ENCODE data around the gene TMEM186.

The TMEM186 gene

DNA sequence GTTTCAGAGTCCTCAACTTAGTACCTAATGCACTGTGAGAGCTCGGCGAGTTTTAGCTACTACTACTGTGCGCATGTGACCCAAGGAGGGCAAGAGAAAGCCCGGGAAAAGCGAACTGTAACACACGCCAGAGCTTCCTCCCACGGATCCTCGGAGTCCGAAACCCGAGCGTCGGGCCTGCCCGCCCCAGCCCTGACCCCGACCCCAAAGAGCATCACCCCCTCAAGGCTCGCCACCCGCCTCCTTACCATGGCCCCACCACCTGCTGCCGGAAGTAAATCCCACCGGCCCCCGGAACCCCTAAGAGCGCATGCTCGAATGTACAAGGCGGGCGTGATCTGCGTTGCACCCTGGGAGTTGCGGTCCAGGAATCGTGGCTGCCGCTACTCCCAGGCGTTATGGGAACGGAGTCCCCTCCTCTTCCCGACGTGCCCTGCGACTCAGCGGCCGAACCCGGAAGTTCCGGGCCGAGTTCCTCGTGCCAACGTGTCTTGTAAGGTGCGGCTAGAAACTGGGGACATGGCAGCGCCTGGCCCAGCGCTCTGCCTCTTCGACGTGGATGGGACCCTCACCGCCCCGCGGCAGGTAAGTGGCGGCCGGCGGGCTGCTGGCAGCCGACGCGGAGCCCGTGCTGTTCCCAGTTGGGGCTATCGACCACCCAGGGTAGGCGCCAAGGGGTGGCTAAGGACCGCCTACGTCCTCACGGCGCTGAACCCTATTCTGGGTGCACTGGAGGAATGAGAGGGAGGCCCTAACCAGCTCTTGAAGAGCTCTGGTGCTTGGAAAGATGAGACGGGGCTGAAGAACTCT is at the start of gene TMEM186, which contains the start of gene PMM2:
Gene TMEM186 (minus strand): TSS at position 276 of the 810 bp plus-strand sequence. CDS start 25 bp downstream, at position 251.
Gene PMM2 (plus strand): TSS at position 476 of the 810 bp plus-strand sequence. CDS start 44 bp downstream, at position 520.
- peak; percentile 98 for ATAC-seq
- TF ChIP-seq GLIS3 (CRISPR knock-in tag; IDR thresholded peaks at IDR 0.05) (no peak), ZFP3 (CRISPR knock-in tag; IDR thresholded peaks at IDR 0.05) (0 out of 2 replicates have a peak, but pooled peaks have one; percentile 17), OSR1 (CRISPR knock-in tag; IDR thresholded peaks at IDR 0.05) (no peak), ISL1 (CRISPR knock-in tag; IDR thresholded peaks at IDR 0.05) (no peak), RARB (CRISPR knock-in tag; IDR thresholded peaks at IDR 0.05) (no peak), ESRRG (CRISPR knock-in tag; IDR thresholded peaks at IDR 0.05) (no peak), BACH2 (CRISPR knock-in tag; IDR thresholded peaks at IDR 0.05; ENCODE audit: borderline replicate concordance) (no peak)

DNA sequence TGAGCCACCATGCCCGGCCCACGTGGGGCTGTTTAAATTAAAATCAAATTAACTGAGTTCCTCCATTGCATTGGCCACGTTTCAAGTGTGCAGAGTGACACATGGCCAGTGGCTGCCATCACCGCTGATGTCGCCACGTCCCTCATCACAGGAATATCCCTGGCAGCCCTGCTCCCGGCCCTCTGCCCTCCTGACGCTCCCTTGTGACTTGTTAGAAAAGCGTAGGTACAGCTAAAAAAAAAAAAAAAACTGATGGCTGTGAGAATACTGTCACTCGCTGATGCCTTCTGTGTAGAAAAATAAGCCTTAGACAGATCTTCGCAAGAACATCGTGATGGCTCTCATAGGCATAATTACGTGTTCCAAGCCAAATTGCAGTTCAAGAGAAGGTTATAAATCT is 49.7 kb upstream of the TMEM186 start:
- no peak for TF ChIP-seq ARNTL (CRISPR knock-in tag; IDR thresholded peaks at IDR 0.05; ENCODE audit: borderline replicate concordance, low read depth)
- no peak for TF ChIP-seq ZC3H10 (CRISPR knock-in tag; IDR thresholded peaks at IDR 0.05)
- no peak for TF ChIP-seq ZNF70 (CRISPR knock-in tag; IDR thresholded peaks at IDR 0.05)
- TF ChIP-seq PPARA (CRISPR knock-in tag; IDR thresholded peaks at IDR 0.05; ENCODE audit: borderline replicate concordance): no peak
- TF ChIP-seq ISL1 (CRISPR knock-in tag; IDR thresholded peaks at IDR 0.05): no peak
- TF ChIP-seq TSHZ2 (CRISPR knock-in tag; IDR thresholded peaks at IDR 0.05): no peak
- no peak for TF ChIP-seq RARB (CRISPR knock-in tag; IDR thresholded peaks at IDR 0.05)
- TF ChIP-seq, protein P1, sequence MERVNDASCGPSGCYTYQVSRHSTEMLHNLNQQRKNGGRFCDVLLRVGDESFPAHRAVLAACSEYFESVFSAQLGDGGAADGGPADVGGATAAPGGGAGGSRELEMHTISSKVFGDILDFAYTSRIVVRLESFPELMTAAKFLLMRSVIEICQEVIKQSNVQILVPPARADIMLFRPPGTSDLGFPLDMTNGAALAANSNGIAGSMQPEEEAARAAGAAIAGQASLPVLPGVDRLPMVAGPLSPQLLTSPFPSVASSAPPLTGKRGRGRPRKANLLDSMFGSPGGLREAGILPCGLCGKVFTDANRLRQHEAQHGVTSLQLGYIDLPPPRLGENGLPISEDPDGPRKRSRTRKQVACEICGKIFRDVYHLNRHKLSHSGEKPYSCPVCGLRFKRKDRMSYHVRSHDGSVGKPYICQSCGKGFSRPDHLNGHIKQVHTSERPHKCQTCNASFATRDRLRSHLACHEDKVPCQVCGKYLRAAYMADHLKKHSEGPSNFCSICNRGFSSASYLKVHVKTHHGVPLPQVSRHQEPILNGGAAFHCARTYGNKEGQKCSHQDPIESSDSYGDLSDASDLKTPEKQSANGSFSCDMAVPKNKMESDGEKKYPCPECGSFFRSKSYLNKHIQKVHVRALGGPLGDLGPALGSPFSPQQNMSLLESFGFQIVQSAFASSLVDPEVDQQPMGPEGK (CRISPR knock-in tag; IDR thresholded peaks at IDR 0.05; ENCODE audit: borderline replicate concordance): no peak
- no peak for TF ChIP-seq TOX (CRISPR knock-in tag; IDR thresholded peaks at IDR 0.05; ENCODE audit: borderline replicate concordance)
- TF ChIP-seq CSDC2 (CRISPR knock-in tag; IDR thresholded peaks at IDR 0.05): no peak
- no peak for TF ChIP-seq SNAI2 (CRISPR knock-in tag; IDR thresholded peaks at IDR 0.05)
- TF ChIP-seq ESRRG (CRISPR knock-in tag; IDR thresholded peaks at IDR 0.05): no peak
- no peak for TF ChIP-seq POU6F1 (CRISPR knock-in tag; IDR thresholded peaks at IDR 0.05; ENCODE audit: borderline replicate concordance, low read depth)
- TF ChIP-seq ZNF8 (CRISPR knock-in tag; IDR thresholded peaks at IDR 0.05): no peak
- TF ChIP-seq ZFP30 (CRISPR knock-in tag; IDR thresholded peaks at IDR 0.05): no peak
- TF ChIP-seq, protein P2, sequence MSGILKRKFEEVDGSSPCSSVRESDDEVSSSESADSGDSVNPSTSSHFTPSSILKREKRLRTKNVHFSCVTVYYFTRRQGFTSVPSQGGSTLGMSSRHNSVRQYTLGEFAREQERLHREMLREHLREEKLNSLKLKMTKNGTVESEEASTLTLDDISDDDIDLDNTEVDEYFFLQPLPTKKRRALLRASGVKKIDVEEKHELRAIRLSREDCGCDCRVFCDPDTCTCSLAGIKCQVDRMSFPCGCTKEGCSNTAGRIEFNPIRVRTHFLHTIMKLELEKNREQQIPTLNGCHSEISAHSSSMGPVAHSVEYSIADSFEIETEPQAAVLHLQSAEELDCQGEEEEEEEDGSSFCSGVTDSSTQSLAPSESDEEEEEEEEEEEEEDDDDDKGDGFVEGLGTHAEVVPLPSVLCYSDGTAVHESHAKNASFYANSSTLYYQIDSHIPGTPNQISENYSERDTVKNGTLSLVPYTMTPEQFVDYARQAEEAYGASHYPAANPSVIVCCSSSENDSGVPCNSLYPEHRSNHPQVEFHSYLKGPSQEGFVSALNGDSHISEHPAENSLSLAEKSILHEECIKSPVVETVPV (CRISPR knock-in tag; IDR thresholded peaks at IDR 0.05): no peak
- no peak for TF ChIP-seq ZFP3 (CRISPR knock-in tag; IDR thresholded peaks at IDR 0.05)
- no peak for TF ChIP-seq ZNF565 (CRISPR knock-in tag; conservative IDR thresholded peaks at IDR 0.05; ENCODE audit: low read depth)
- no peak for ATAC-seq

DNA sequence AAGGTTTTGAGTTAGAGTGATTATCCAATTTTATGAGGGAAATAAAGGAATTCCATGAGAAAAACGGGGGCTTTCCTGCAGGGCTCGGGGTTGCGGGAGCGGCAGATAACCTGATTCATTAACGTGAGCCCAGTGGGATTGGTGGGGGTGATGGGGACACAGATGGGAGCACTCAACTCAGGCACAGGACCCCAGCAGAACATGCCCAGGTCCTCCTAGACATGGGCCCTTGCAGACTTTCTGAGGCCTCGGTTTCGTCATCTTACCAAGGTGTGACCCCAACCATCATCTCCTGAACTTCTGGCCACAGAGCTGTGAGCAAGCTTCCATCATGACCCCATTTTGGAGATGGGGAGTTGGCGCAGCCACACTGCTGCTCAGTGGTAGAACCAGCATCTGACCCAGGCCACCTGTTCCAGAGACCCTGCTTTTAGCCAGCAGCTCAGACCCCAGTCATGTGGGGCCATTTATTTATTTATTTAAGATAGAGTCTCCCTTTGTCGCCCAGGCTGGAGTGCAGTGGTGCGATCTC is 49.0 kb upstream of the TMEM186 start:
- no peak for TF ChIP-seq OSR1 (CRISPR knock-in tag; IDR thresholded peaks at IDR 0.05)
- TF ChIP-seq, protein P1 (CRISPR knock-in tag; IDR thresholded peaks at IDR 0.05; ENCODE audit: borderline replicate concordance): no peak
- TF ChIP-seq ISL1 (CRISPR knock-in tag; IDR thresholded peaks at IDR 0.05): no peak
- no peak for TF ChIP-seq RARB (CRISPR knock-in tag; IDR thresholded peaks at IDR 0.05)
- TF ChIP-seq TOX (CRISPR knock-in tag; IDR thresholded peaks at IDR 0.05; ENCODE audit: borderline replicate concordance): no peak
- TF ChIP-seq SNAI2 (CRISPR knock-in tag; IDR thresholded peaks at IDR 0.05): no peak
- no peak for TF ChIP-seq ESRRG (CRISPR knock-in tag; IDR thresholded peaks at IDR 0.05)
- no peak for TF ChIP-seq TCF4 (CRISPR knock-in tag; IDR thresholded peaks at IDR 0.05; ENCODE audit: borderline replicate concordance)
- no peak for TF ChIP-seq ZNF70 (CRISPR knock-in tag; IDR thresholded peaks at IDR 0.05)
- no peak for TF ChIP-seq ZNF8 (CRISPR knock-in tag; IDR thresholded peaks at IDR 0.05)
- TF ChIP-seq ZNF565 (CRISPR knock-in tag; conservative IDR thresholded peaks at IDR 0.05; ENCODE audit: low read depth): no peak
- no peak for TF ChIP-seq ZFP3 (CRISPR knock-in tag; IDR thresholded peaks at IDR 0.05)
- no peak for TF ChIP-seq ARNTL (CRISPR knock-in tag; IDR thresholded peaks at IDR 0.05; ENCODE audit: borderline replicate concordance, low read depth)
- ATAC-seq: no peak

Measured in SK-N-SH treated with all-trans-retinoic acid at 6 μM for 48 hours (cell line).